Posterior vena cava (tissue), 2 donors: ENCODE results near the gene JMJD7. TPM values are rescaled to one million over a fixed set of nuclear protein-coding genes. Genes with fewer than 3 reads are reported as not detected.

Source experiments
- DNase-seq: peaks from one replicate; pipeline ENCODE4 v3.0.0-alpha.2; 2020; ENCODE audit warnings: low spot score
- intact Hi-C, 2 donors: fragments of 100-400 bp; cut with DNase I; formaldehyde crosslinking; loops; one replicate each; pipeline versions ENCODE4 v1.14.1 to v1.14.2; 2022 to 2023
- total RNA-seq, 2 donors: library from RNA; stranded (reverse); fragmentation: NEBNext Ultra II Directional; extraction: Animal tissue kit (Norgen Biotek cat#: 25700); gene quantifications; one replicate each; pipeline ENCODE4 v1.2.1, GENCODE V29; 2021
- donor health status: DM: yes; HTN: yes; CAD: no.
- donor health status: DM: yes; HTN: yes; CAD: no.

JMJD7 gene
- total RNA-seq, 2 donors from 2014 or later, result 4.9 to 13.8 TPM

- DNase-seq, result no peak
- intact Hi-C loops, result no loop called here
Measured at GRCh38 chr15:41874736-41875135, 46.8 kb downstream of the JMJD7 start.

- intact Hi-C loops, result no loop called here
- DNase-seq, result no peak
Measured at GRCh38 chr15:41876007-41876406, 48.1 kb downstream of the JMJD7 start.

- no peak for DNase-seq
- intact Hi-C loops, result no loop called here
Measured at GRCh38 chr15:41876689-41877088, 48.8 kb downstream of the JMJD7 start.

- intact Hi-C loops, result no loop called here
- DNase-seq, result no peak
Measured at GRCh38 chr15:41877631-41878354, 49.9 kb downstream of the JMJD7 start.

- intact Hi-C loops, result no loop called here
- no peak for DNase-seq
Measured at GRCh38 chr15:41878355-41878699, 50.4 kb downstream of the JMJD7 start.

GRCh38 chr15:41879321-41879845 lies 51.5 kb downstream of the JMJD7 start:
- intact Hi-C loops, result no loop called here

GRCh38 chr15:41880156-41880877 lies 52.4 kb downstream of the JMJD7 start:
- no peak for DNase-seq
- intact Hi-C loops, result no loop called here

More at GRCh38 chr15:41879321-41879845, 51.5 kb downstream of the JMJD7 start:
- no peak for DNase-seq

- intact Hi-C loops, result no loop called here
- no peak for DNase-seq
Measured at GRCh38 chr15:41881086-41881485, 53.2 kb downstream of the JMJD7 start.

GRCh38 chr15:41881550-41881919 lies 53.6 kb downstream of the JMJD7 start:
- DNase-seq, result no peak
- intact Hi-C loops, result no loop called here

- no peak for DNase-seq
- intact Hi-C loops, result no loop called here
Measured at GRCh38 chr15:41881920-41882688, 54.2 kb downstream of the JMJD7 start.

- intact Hi-C loops, result no loop called here
- no peak for DNase-seq
Measured at GRCh38 chr15:41882689-41883483, 55.0 kb downstream of the JMJD7 start.

GRCh38 chr15:41883484-41883825 lies 55.6 kb downstream of the JMJD7 start:
- no peak for DNase-seq
- intact Hi-C loops, result no loop called here

GRCh38 chr15:41884458-41884857 lies 56.6 kb downstream of the JMJD7 start:
- intact Hi-C loops, result no loop called here
- no peak for DNase-seq

GRCh38 chr15:41885321-41885720 lies 57.4 kb downstream of the JMJD7 start:
- intact Hi-C loops, result no loop called here
- no peak for DNase-seq

- no peak for DNase-seq
- intact Hi-C loops, result no loop called here
Measured at GRCh38 chr15:41885841-41886240, 57.9 kb downstream of the JMJD7 start.

GRCh38 chr15:41886741-41887140 lies 58.8 kb downstream of the JMJD7 start:
- intact Hi-C loops, result no loop called here
- no peak for DNase-seq

- intact Hi-C loops, result no loop called here
- DNase-seq, result no peak
Measured at GRCh38 chr15:41887161-41887560, 59.3 kb downstream of the JMJD7 start.
